GM12864 (cell line): ENCODE results near the gene TBX1.

Experiments
- DNase-seq: peaks from one replicate; pipeline ENCODE4 v3.0.0-alpha.2; 2011; ENCODE audit warnings: low read depth
- H3K4me3 ChIP-seq: 2 replicates; pipeline ENCODE4 v1.5.1; 2011; ENCODE audit warnings: mild to moderate bottlenecking, low read depth, low read length, control low read depth
- CTCF ChIP-seq: IDR thresholded peaks from 2 replicates; pipeline ENCODE4 v1.5.1; 2011; ENCODE audit warnings: low read depth, mild to moderate bottlenecking, moderate library complexity, low read length, control low read depth, inconsistent platforms; ENCODE audit errors: missing control alignments

The TBX1 gene

GRCh38 chr22:19720150-19720827 is 40.3 kb upstream of the TBX1 start:
- no peak for TF ChIP-seq CTCF
- H3K4me3 ChIP-seq: no peak overlapping the region
- DNase-seq: no peak

GRCh38 chr22:19720999-19721329 is 39.6 kb upstream of the TBX1 start:
- DNase-seq: no peak
- TF ChIP-seq CTCF: no peak

GRCh38 chr22:19721330-19722177 is 39.0 kb upstream of the TBX1 start:
- H3K4me3 ChIP-seq: no peak overlapping the region
- TF ChIP-seq CTCF: no peak
- DNase-seq: no peak

More at GRCh38 chr22:19720999-19721329, 39.6 kb upstream of the TBX1 start:
- no peak overlapping the region for H3K4me3 ChIP-seq

- TF ChIP-seq CTCF: no peak
- no peak overlapping the region for H3K4me3 ChIP-seq
- no peak for DNase-seq
Measured at GRCh38 chr22:19722178-19722981, 38.2 kb upstream of the TBX1 start.

- no peak for DNase-seq
- no peak overlapping the region for H3K4me3 ChIP-seq
- no peak for TF ChIP-seq CTCF
Measured at GRCh38 chr22:19722982-19723231, 37.7 kb upstream of the TBX1 start.

GRCh38 chr22:19723232-19723982 is 37.2 kb upstream of the TBX1 start, which contains the start of gene GP1BB:
GP1BB (plus strand) TSS chr22:19723539; CDS start chr22:19723570, 31 bp downstream.
- TF ChIP-seq CTCF: no peak
- DNase-seq: no peak
- no peak within 1 kb of the TSS for H3K4me3 ChIP-seq
